GM19452 (cell line): ENCODE measurements around the gene ADAMTS20.
A peak's percentile ranks its signal among the peaks of the same experiment; 100 is the strongest.

Experiments
- ATAC-seq: cut with Tn5 transposase; IDR thresholded peaks from one replicate; pipeline ENCODE4 v1.9.1; 2021; ENCODE audit not compliant: unreplicated experiment

ADAMTS20 gene

DNA sequence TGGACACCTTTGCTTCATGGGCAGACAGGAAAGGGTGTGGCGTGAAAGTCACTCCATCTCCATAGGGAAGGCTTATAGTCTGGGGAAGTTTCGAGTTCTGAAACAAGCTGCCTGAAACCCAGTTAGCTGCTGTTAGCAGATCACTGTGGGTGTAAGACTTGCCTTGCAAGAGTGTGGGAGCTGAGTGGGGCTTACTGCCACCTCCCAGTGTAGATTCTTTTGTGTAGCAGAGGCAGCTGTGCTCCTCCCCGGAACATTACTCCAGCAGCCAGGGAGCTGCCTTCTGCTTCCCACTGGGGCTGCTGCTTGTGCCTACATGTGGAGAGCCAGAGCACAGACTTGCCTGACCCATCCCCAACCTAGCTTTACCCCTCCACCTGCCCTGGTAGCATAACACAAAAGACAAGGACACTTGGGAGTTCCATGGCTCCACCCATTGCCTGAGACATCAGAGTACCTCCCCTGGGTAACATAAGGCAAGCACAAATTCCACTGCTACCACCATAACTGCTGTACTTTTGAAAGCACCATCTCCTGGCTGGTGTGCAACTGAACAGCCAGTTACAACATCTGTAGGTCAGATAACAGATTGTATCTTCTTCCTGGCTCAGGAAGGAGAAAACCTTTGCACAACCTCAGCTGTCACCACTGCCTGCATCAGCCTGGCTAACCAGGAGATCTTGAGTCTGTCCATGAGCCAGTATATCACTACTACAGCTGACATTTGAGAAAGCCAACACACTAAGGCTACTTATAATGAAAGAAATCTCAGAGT lies 69.5 kb downstream of the ADAMTS20 start:
- no peak for ATAC-seq

- no peak for ATAC-seq
Measured at GRCh38 chr12:43480591-43480990, 71.4 kb downstream of the ADAMTS20 start.

- ATAC-seq: no peak
Measured at GRCh38 chr12:43462741-43463140, 89.3 kb downstream of the ADAMTS20 start.

DNA sequence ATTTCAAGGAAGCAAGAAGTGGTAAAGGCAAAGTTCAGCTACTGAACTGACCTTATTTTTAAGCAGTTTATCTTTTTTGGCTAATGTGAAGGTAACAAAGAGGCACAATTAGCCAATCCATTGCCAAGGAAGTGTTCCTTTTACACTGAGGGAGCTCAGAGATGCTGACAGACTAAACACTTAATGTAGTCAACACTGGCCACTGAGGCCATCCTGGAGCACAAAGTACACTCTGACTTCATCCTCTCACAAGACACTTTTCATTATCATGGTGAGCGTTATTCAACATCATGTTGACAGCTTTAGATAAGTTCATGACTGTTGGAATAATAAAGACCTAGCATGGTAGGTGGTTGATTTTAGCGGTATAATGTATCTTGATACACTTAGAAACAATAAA lies 89.9 kb downstream of the ADAMTS20 start:
- no peak for ATAC-seq

GRCh38 chr12:43459285-43459684 lies 92.7 kb downstream of the ADAMTS20 start:
- no peak for ATAC-seq

DNA sequence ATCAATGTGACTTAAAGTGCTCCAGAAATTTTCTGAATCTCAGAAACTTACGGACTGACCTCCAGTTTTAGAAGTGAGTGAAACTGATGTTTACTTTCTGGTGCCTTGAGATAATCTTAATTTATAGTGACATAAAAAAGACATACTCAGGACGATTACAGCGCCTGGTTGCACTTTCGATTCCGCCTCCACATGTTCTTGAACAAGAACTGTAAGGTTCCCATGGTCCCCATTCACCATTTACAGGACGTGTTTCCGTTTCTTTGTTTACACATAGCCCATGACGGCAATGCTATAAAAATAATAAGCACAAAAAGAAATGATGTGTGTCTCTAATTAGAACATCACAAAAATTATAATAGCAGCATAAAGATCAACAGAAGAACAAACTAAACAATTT lies 98.2 kb downstream of the ADAMTS20 start:
- no peak for ATAC-seq

GRCh38 chr12:43444940-43445564 lies 107.0 kb downstream of the ADAMTS20 start:
- ATAC-seq: peak; percentile 78

DNA sequence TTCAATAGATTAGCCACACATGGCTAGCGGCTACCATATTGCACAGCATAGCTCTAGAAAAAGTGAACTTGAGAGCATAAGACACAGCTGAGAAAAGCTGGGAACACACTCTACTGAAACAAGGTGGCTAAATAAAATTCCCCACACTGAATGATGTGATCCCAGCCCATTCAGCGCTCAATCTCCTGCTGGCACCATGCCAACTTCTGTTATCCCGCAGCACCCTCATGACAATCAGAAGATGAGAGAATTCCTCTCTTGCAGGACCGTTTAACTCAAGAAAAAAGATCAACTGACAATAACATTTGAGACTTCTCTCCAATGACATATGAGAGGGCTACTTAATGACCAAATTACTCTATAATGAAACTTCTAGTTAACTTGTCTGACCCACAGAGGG lies 115.4 kb downstream of the ADAMTS20 start:
- no peak for ATAC-seq

- ATAC-seq: no peak
Measured at GRCh38 chr12:43434614-43435013, 117.4 kb downstream of the ADAMTS20 start.

GRCh38 chr12:43428088-43428600 lies 123.9 kb downstream of the ADAMTS20 start:
- ATAC-seq: no peak

- no peak for ATAC-seq
Measured at GRCh38 chr12:43425361-43425760, 126.6 kb downstream of the ADAMTS20 start.

GRCh38 chr12:43416981-43417380 lies 135.0 kb downstream of the ADAMTS20 start:
- no peak for ATAC-seq

DNA sequence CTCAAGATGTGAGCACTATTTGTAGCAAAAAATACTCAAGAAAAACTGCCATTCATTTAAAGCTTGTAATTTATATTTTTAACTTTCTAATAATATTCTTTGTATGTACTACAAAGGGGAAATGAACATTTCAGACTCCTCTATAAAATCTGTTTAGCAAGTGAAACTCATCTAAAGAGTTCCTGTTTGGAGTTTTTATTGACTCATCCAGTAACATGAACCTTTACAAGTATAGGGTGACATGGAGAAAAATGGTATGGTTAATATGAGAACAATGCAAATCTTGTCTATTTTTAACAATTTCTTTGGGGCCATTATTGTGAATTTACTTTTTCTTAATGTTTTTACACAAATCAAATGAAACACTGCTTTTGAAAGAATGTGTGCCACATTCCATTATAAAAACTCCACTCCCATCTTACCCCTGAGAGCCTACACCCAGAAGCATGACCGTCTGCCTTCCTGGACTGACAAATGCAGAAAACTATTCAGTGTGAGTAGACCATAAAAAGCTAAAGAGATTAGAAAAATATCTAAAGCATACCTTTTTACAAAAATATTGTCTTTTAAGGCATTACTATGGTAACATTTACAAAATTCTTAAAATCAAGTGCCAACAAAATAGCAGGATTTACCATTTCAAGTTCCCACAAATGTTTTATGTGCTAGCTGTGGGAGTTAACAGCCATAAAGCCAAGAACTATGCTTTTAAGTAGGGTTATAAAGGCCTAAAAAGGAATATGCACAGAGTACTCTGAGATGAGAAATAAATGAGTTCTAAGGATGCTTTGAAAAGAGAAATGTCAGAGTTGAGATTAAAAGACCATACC lies 144.0 kb downstream of the ADAMTS20 start:
- no peak for ATAC-seq

GRCh38 chr12:43406801-43407200 lies 145.2 kb downstream of the ADAMTS20 start:
- ATAC-seq: no peak

DNA sequence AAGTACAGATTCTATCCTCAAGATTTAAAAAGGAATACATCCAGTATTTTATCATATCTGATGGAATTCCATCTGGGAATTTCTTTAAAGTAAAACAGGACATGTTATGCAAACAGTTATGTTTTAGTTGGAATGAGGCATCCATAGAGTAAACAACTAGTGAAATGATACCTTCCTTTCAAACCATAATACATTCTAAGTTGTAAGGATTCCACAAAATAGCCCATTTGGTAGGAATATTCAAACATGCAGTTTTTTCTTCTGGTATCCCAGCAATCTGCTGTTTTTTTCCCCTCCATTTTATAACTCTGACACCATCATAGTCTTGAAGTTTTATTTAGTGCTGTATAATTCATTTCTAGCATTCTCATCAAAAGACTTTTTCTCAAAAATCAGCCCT lies 149.6 kb downstream of the ADAMTS20 start:
- ATAC-seq: no peak

DNA sequence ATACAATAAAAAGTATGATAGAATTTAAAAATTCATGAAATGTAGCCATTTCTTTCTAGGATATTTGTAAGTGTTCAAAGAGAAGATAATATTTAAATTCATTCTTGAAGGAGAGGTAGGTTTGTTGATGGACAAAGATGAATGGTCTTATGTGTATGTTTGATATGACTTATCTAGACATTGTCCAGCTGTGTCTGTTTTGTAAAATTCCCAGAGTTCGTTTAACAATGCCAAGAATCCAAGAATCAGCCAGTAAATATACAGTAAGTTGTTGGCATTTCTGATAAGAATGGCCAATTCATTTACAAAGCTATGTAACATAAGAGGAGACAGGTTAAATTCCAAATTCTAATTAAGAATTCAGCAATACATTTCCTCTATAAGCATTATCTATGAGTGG lies 150.9 kb downstream of the ADAMTS20 start:
- no peak for ATAC-seq

DNA sequence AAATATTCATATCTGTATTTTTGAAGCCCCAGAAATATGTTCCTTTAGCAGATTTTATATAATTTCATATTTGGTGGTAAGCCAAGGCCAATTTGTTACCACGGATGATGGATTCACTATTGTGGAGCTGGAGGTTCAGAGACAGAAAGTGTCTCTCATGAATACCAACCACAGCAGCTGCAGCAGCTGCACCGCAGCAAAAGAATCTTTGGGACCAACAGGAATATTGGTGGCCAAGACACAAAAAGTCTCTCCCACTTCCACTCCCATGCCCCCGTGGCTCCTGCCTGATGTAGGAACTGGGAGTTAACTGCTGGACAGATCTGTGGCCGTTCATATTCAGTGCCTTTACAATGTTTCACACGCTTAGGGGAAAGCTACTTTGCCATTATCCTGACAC lies 155.3 kb downstream of the ADAMTS20 start:
- no peak for ATAC-seq

GRCh38 chr12:43392116-43392515 lies 159.9 kb downstream of the ADAMTS20 start:
- ATAC-seq: no peak

DNA sequence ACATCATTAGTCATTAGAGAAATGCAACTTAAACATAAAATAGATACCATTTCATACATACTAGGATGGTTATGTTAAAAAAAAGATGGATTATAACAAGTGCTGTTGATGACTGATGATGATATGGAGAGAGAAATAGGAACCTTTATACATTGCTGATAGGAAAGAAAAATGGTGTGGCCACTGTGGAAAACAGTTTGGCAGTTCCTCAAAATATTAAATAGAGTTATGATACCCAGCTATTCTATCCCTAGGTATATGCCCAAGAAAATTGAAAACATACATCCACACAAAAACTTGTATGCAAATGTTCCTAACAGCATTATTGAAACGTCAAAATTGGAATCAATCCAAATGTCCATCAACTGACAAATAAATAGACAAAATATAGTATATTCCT lies 170.1 kb downstream of the ADAMTS20 start:
- ATAC-seq: no peak

DNA sequence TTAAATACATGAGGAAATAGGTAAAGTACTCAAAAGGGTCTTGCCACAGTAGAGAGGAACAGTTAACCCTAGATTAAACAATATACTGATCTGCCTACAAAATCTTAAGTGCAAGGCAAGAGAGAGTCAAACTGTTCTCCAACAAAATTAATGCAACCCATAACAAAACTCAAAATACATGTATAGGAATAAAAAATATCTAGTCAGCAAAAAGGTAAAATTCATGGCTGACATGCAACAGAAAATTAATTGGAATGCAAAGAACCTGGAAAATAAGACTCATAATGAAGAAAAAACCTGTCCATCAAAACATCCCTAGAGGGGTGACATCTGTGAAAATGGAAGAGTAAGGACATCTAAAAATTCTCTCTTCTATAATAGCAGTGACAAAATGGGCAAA lies 173.6 kb downstream of the ADAMTS20 start:
- ATAC-seq: no peak

GRCh38 chr12:43370263-43370662 lies 181.7 kb downstream of the ADAMTS20 start:
- no peak for ATAC-seq
